ENCODE measurements around the gene ENTPD5. TPM values are rescaled to one million over a fixed set of nuclear protein-coding genes. Genes with fewer than 3 reads are reported as not detected.
"Not testable (repeated sequence)": the region's sequence is repeated elsewhere in the genome, so short reads cannot be mapped to it uniquely, and the experiment has no call there.

ENTPD5 gene
- polyA plus RNA-seq, 4 donors, result 42.9 to 56.7 (median 53.2) TPM

DNA sequence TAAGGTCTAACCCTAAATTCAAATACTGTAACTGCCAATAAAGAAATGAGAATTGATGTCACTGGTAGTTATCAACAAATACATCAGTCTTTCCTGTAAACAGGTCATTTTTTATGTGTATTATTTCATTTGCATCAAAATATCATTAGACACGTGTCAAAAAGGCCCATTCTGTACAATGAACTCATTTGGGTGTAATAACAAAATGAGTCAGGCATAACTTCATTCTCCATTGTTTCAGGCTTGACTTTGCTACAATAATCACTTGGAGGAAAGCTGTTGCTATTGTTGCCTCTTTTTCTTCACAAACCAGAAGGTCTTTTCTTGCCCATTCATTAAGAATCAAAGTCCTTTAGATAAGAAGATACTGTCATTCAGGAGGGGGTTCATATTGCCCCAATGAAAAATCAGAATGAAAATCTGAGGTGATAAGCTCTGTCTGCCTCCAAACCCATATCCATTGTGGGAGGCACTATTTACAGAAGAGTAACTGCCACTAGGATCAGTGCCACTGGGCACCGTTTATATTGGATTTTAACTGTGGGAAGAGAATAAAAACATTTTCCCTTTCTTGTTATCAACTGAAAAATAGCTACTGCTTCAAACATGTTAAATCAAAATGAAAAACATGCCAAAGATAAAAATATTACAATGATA, 10.1 kb downstream of the ENTPD5 start:
- no peak for DNase-seq (ENCODE audit: low read depth in 4 of 4, low spot score in 3 of 4)

DNA sequence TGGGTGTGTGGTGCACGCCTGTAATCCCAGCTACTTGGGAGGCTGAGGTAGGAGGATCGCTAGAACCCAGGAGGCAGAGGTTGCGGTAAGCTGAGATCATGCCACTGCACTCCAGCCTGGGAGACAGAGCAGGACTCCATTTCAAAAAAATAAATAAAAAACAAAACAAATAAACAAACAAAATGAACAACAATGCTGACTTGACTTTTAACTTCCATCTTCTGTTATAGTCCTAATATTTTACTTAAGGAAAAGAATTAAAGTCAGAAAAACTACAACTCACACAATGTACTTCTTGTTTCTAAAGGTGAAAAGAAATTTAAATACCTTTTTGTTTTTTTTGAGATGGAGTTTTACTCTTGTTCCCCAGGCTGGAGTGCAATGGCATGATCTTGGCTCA, 13.4 kb downstream of the ENTPD5 start:
- not testable (repeated sequence) for DNase-seq (ENCODE audit: low read depth in 4 of 4, low spot score in 3 of 4)

DNA sequence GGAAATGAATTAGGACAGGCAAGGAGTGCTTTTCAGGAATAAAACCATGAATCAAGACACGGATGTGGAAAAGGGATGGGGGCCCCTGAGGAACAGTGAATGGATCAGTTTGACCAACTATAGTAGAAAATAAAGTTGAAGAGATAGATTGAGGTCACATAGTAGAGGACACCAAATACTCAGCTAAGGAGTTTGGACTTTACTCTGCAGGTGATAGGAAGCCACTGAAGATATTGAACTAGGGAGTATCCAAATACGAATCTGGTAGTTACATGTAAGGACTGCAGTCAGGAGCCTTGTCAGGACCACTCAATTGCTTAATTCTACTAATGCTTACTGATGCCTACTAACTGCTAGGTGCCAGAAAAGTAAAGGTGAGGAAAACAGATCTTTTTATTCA, 20.4 kb downstream of the ENTPD5 start:
- no peak for DNase-seq (ENCODE audit: low read depth in 4 of 4, low spot score in 3 of 4)

DNA sequence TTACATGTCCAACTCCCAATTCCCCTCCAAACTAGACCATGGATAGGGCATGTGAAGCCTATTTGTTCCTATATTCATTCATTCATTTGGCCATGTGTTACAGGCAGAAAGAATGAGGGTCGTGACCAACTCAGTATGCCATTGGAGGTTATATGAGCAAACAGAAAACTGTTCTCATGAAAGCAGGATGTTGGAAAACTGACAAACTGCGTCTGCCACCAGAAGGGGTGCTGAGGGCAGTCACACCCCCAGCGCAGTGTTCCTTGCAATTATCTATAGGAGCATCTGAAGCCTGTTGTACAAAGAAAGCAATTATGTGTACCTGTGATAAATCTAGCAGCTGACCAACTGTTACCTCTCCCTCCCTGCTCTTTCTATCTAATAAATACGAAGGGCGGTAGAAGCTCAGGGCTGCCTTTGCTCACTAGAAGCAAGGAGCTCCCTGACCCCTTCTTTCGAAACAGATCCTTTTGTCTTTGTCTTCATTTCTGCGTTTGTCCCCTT, 21.1 kb downstream of the ENTPD5 start:
- DNase-seq (ENCODE audit: low read depth in 4 of 4, low spot score in 3 of 4), result no peak

DNA sequence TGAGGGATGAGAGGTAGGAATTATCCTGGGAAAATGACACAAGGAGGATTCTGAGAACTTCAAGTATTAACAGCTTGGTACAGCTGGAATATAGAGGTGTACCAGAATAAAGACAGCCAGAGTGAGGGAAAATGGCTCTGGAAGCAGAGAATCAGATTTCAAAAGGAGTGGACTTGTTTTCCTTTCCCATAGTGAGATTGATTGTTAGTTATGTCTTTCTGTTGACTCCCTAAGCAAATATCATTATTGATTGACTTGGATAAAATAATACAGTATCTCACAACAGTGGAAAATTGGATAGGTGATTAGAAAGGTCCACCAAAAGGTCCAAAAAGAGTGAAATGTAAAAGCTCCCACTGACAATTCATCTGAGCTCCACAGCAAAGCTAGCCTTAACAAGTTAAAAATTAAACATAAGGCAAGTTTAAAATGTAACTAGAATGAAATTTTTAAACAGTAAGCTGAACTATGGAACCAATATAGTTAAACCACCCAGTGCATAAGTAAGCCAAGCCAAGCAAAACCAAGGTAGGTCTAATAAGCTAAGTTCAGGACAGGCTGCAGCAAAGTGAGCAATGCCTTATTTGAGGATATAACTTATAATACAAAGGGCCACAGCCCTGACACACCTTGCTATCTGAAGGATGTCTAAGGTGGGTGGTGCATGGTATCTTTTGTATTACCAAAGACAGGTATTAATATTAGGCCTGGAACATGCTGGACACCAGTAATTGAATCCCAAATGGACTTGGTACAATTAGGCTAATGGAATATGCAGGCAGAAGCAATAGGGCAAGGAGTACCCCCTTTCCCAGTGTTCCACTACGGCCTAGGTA, 21.8 kb downstream of the ENTPD5 start:
- DNase-seq (ENCODE audit: low read depth in 4 of 4, low spot score in 3 of 4), result no peak

DNA sequence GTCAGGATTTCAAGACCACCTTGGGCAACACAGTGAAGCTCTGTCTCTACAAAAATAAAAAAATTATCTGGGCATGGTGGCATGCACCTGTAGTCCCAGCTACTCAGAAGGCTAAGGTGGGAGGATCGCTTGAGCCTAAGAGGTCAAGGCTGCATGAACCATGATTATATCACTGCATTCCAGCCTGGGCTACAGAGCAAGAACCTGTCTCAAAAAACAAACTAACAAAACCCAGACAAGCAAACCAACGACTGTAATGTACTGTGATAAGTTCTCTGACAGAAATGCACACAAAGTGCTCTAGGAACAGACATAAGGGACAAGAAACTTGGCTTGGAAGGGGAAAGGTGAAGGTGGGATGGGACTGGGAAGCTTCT, 22.4 kb downstream of the ENTPD5 start:
- DNase-seq (ENCODE audit: low read depth in 4 of 4, low spot score in 3 of 4), result no peak

DNA sequence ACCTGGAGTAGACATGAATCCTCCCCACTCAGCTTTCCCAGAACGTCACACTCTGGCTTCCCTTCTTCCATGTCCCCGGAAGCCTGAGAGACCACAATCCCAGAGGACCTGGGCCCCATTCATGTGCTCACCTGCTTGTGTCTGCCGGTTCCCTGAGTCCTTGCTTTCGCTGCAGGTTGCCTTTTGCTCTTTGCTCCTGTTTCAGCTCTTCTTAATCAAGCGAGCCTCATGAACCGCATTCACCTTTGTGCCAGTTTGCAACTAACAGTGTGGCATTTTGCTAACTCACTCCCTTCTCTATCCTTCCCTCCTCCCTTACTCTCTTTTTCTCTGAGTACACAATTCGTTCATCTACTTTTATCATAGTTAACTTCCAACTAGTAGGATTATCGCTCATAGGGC, 23.1 kb downstream of the ENTPD5 start:
- no peak for DNase-seq (ENCODE audit: low read depth in 4 of 4, low spot score in 3 of 4)

DNA sequence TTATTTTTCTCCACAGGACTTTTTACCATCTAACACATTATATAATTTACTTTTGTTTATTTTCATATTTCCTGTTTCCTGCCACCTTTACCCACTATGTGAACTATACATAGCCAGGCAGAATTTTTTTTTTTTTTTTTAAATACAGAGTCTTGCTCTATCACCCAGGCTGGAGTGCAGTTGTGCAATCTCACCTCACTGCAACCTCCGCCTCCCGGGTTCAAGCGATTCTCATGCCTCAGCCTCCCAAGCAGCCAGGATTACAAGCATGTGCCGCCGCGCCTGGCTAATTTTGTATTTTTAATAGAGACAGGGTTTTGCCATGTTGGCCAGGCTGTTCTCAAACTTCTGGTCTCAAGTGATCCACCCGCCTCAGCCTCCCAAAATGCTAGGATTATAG, 24.2 kb downstream of the ENTPD5 start:
- not testable (repeated sequence) for DNase-seq (ENCODE audit: low read depth in 4 of 4, low spot score in 3 of 4)

DNA sequence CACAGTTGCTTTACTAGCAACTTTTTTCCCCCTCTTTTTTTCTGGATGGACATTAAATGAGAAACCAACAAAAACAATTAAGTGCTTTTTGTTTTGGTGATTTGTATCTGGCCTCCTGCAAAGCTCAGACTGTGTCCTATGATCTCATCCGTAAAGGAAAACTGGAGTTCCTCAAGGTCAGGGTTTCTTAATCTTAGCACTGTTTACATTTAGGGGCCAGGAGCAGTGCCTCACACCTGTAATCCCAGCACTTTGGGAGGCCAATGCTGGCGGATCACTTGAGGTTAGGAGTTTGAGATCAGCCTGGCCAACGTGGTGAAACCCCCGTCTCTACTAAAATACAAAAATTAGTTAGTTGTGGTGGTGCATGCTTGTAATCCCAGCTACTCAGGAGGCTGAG, 28.0 kb downstream of the ENTPD5 start:
- DNase-seq (ENCODE audit: low read depth in 4 of 4, low spot score in 3 of 4), result no peak

DNA sequence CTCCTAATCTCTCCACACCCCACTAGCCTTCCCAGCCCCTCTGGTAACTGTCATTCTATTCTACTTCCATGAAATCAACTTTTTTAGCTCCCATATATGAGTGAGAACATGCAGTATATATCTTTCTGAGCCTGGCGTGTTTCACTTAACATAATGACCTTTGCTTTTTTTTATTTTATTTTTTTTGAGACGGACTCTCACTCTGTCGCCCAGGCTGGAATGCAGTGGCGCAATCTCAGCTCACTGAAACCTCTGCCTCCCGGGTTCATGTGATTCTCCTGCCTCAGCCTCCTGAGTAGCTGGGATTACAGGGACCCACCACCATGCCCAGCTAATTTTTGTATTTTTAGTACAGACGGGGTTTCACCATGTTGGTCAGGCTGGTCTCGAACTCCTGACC, 30.4 kb downstream of the ENTPD5 start:
- DNase-seq (ENCODE audit: low read depth in 4 of 4, low spot score in 3 of 4), result not testable (repeated sequence)

DNA sequence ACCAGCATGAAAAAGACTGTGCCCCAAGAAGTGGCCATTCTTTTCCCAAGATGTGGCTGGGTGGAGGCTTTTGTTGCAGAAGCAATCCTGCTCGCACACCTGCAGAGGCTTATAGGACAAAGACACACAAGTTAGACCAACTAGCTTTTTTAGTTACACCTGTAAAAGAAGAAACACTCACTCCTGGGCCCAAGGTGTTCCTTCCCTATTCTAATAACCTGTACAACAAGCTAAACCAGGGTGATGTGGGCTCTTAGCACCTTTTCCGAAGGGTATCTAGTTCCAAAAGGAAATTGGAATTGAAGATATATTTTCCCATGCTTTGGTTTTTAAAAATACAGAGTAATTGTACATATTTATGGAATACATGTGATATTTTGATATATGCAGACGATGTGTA, 31.0 kb downstream of the ENTPD5 start:
- no peak for DNase-seq (ENCODE audit: low read depth in 4 of 4, low spot score in 3 of 4)

DNA sequence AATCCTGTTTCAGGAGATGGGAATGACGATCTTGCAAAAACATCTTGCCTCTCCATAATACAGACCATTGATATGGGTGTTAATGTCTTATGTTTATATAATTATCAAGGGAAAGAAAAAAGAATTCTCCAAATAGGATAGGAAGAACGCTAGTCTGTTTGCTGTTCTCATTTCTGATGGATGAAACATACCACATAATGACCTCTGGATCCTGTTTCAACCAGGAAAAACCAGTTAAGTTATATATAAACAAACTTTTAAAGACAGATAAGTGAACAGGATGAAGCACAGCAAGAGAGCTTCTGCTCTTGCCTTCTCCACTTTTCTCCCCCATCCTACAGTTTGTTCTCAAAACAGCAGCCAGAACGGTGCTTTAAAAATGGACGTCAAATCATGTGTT, 41.2 kb downstream of the ENTPD5 start:
- no peak for DNase-seq (ENCODE audit: low read depth in 4 of 4, low spot score in 3 of 4)

DNA sequence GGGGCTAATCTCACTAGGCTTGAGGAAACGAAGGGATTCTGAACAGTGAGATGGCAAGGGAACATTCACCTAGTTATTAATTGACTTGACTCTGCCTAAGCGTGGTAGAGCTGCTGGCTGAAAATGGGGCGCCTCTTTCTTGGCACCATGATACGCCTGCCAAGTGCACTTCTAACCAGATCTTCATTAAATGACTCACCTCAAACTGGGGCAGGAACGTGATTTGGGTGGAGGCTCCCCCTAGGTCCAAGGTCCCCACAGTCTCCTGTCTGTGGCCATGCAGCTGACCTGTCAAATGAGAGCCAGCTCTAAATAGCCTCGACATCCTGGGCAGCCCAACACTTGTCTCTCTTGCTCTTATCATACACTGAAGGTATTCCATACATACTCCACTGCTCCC, 43.0 kb downstream of the ENTPD5 start:
- no peak for DNase-seq (ENCODE audit: low read depth in 4 of 4, low spot score in 3 of 4)

DNA sequence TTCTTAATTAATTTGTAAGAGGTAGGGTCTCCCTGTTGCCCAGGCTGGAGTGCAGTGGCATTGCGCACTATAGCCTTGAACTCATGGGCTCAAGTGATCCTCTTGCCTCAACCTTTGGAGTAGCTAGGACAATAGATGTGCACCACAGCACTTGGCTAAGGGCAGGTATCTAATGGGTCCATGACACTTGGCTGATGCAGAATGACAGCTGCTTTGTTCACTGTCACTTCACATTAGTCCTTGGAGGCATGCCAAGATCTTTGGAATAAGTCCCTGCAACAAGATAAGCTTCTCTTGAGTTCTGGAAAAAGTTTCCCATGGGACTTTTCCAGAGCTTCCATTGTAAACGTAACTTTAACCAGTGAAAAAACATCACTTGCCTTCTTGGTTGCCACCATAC, 45.6 kb downstream of the ENTPD5 start:
- DNase-seq (ENCODE audit: low read depth in 4 of 4, low spot score in 3 of 4), result no peak

DNA sequence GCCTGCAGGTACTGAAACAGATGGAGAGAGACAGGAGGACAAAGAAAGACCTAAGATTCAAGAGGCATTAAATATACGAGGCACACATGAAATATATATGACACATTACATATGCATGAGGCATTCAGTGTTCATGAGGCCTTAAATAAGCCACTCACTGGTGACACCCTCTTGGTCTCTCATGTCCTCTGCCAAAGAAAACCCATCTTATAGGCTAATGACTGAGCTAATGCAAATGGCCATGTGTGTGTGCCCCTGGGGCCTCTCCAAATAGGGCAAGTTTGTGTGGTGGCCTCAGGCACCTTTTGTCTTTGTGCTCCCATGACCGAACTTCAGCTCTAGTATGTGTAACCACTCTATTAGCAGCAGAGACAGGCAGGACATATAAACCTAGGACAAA, 50.2 kb downstream of the ENTPD5 start:
- DNase-seq (ENCODE audit: low read depth in 4 of 4, low spot score in 3 of 4), result no peak

DNA sequence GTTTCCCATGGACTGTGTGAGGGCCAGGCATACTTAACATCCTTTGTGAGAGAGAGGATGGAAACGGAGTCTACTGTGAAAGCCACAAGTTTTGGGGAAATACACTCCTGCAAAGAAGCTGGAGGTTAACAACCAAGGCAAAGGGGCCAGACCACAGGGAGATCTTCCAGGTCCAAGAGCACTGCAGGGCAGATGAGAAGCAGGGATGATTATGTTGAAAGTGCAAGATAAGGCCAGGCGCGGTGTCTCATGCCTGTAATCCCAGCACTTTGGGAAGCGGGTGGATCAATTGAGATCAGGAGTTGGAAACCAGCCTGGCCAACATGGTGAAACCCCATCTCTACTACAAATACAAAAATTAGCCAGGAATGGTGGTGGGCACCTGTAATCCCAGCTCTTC, 53.9 kb downstream of the ENTPD5 start:
- DNase-seq (ENCODE audit: low read depth in 4 of 4, low spot score in 3 of 4), result no peak

DNA sequence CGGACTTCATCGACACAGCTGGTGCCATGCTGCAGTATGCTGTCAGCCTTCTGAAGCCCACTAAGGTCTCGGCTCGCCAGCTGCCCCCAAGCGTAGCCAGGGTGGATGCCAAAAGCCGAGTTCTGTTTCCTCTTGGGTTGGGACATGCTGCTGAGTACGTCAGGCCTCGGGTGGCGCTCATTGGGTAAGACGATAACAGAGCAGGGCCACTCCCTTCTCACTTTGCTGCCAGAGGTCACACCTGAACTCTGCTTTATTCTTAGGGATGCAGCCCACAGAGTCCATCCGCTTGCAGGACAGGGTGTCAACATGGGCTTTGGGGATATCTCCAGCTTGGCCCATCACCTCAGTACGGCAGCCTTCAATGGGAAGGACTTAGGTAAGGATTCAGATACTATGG, 57.9 kb downstream of the ENTPD5 start:
- DNase-seq (ENCODE audit: low read depth in 4 of 4, low spot score in 3 of 4), result no peak

DNA sequence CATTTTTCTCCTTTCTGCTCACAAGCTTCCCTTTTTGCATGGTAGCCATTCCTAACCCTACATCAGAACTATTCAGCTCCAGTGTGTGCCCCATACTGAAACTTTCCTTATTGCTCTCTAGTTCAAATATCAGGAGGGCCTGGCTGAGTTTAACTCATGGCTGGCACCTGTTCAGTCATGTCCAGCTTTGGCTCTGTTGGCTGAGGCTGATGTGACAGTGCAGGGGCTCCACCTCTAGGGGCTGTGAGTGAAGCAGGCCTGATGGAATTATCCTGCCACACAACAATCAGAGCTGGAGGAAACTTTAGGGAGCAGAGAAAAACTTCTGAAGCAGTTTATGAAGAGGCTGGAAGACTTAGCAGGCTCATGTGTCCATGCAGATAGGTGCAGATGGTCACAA, 60.5 kb downstream of the ENTPD5 start:
- no peak for DNase-seq (ENCODE audit: low read depth in 4 of 4, low spot score in 3 of 4)

DNA sequence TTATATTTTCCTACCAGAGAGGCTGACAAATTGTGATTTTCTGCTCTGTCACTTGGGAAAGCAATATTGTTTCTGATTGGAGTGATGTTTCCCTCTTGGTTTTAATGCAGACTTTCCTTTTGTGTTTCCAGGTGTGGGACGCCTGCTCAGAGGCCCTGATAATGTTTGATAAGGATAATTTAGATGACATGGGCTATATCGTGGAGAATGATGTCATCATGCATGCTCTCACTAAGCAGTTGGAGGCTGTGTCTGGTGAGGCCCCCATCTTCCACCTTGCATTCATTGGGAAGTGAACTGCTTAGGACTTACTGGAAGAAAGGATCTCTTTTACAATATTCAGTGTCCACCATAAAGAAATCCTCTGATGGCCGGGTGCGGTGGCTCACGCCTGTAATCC, 63.4 kb downstream of the ENTPD5 start:
- no peak for DNase-seq (ENCODE audit: low read depth in 4 of 4, low spot score in 3 of 4)

DNA sequence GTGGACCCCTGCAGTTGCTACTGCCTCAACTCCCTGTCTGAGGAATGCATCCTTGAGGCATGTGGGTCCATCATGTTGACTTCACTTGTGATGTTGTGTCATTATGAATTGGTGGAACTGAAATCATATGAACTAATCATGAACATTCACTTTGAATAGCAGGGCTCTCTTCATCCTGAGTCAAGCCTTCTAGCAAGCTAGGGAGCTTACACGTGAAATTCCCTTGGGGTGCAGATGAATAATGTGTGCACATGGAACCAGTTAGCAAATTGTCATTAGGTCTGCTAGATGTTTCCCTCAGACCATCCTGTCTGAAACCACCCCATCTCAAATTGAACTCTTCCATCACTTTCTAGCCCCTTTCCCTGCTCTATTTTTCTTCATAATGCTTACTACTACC, 65.4 kb downstream of the ENTPD5 start:
- no peak for DNase-seq (ENCODE audit: low read depth in 4 of 4, low spot score in 3 of 4)

DNA sequence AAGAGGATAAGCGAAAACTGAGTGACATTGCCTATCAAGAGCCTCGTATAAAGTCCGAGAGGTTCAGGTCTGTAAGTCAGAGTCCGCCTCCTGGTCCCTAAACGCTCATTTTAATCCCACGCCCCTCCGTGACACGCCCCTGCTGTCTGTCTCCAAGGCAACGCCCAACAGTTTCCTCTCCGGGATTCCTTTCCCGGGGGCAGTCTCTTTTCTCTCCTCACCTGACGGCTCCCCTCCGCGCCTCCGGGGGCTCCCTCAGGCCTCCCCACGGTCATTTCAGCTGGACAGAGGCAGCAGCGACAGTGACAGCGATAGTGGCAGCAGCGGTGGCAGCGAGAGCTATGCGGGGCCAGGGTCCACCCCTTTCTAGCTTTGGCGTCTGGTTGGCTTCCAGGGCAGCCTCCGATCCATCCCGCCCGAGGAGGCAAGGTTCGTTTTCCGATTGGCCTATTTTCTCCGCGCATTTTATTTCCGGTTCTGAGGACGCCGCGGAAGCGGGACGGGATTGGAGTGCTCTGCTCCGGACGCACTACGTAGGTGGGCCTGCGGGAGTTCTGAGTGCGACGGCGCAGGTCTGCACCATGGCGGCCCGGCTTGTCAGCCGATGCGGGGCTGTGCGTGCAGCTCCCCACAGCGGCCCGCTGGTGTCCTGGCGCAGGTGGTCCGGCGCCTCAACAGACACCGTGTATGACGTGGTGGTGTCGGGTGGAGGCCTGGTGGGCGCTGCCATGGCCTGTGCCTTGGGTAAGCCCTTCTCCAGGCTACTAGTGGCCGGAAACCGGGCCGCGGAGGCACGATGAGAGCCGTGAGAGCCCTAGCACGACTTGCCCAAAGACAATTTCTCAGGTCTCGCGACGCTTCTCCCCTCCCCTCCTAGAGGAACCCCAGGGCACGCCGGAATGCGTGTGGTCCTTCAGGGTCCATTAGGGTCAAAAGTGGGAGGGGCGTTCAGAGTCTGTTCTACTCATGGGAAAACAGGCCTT, 69.0 kb downstream of the ENTPD5 start, which contains the start of the genes COQ6 and FAM161B:
Gene COQ6 (plus strand): TSS at position 551 of the 983 bp plus-strand sequence. CDS start 31 bp downstream, at position 582.
Gene FAM161B (minus strand): TSS at position 343 of the 983 bp plus-strand sequence. CDS start 68 bp downstream, at position 275.
- peak; percentile 89 to 96 (median 94) for DNase-seq (ENCODE audit: low read depth in 4 of 4, low spot score in 3 of 4)
